Colonic mucosa (tissue), 4 donors: Measurements from ENCODE around the gene FARP2. TPM values are rescaled to one million over a fixed set of nuclear protein-coding genes. Genes with fewer than 3 reads are reported as not detected.

ENCODE experiments used
- DNase-seq: peaks from one replicate; pipeline ENCODE4 v3.0.0-alpha.2; 2020
- H3K27ac ChIP-seq: fragments of 200-600 bp; one replicate; pipeline ENCODE4 v1.8.0; 2021
- H3K27me3 ChIP-seq: fragments of 200-600 bp; one replicate; pipeline ENCODE4 v1.8.0; 2021
- H3K36me3 ChIP-seq: fragments of 200-600 bp; one replicate; pipeline ENCODE4 v1.8.0; 2021
- H3K4me1 ChIP-seq: fragments of 200-600 bp; one replicate; pipeline ENCODE4 v1.8.0; 2021; ENCODE audit warnings: mild to moderate bottlenecking
- H3K4me3 ChIP-seq: fragments of 200-600 bp; one replicate; pipeline ENCODE4 v1.8.0; 2021
- H3K9ac ChIP-seq, 2 donors: one replicate each; pipeline ENCODE4 v1.7.0; 2013; ENCODE audit warnings: control low read depth in 2 of 2, low read depth in 2 of 2, low read length in 2 of 2
- H3K9me3 ChIP-seq: fragments of 200-600 bp; one replicate; pipeline ENCODE4 v1.8.0; 2021
- intact Hi-C: fragments of 100-400 bp; cut with DNase I; formaldehyde crosslinking; loops from one replicate; pipeline ENCODE4 v1.14.1; 2022
- total RNA-seq, 2 donors: library from RNA; stranded (reverse); fragmentation: NEBNext Ultra II Directional in 1 of 2; extraction: Animal tissue kit (Norgen Biotek cat#: 25700) in 1 of 2; gene quantifications; one replicate each; pipeline ENCODE4 v1.2.1, GENCODE V29; 2021
- TF ChIP-seq, protein P1 (sequence below): fragments of 200-600 bp; IDR thresholded peaks from one replicate; pipeline ENCODE4 v1.8.0; 2022; ENCODE audit warnings: antibody characterized with exemption, mild to moderate bottlenecking
- donor health status: healthy.
- donor health status: DM: no; HTN: no; CAD: no.
- donor health status: DM: no; HTN: no; CAD: no.

FARP2 gene
- total RNA-seq, 2 donors from 2014 or later = 107 to 122 TPM

DNA sequence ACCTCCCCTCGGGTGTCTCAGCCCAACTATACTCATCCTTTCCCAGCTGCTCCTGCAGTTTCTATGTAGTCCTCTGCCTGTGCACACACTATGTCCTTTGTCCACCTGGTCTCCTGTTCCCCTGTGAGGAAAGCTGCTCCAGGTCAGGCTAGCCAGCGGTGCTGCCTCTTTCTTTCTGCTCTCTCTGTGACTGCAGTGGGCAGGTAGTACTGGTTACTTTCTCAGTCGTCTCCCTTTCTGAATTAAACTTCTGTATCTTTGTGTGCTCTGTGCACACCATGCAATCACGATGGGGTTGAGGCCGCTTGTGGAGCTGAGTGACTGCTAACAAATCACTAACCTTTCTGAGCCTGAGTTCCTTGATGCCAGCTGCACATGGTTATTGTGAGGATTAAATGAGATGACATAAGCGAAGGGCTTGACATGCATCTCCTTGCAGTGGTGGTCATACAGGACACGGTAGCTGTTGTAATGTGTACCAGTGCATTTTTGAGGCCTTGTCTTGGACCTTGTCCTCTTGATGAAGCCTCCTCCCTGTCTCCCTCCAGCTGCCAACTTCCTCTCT lies 3.5 kb downstream of the FARP2 start:
- Histone ChIP-seq H3K4me1 (peaks cover 9% of the 10 kb centered on the region), H3K27ac (peak overlapping the region; percentile 90), H3K27me3 (no peaks in the 10 kb centered on the region), H3K36me3 (no peaks in the 10 kb centered on the region), H3K9ac (peak overlapping the region; percentile 52 to 55), H3K4me3 (no peak overlapping the region), H3K9me3 (no peaks in the 10 kb centered on the region)
- intact Hi-C loops = no loop called here
- TF ChIP-seq, protein P1, sequence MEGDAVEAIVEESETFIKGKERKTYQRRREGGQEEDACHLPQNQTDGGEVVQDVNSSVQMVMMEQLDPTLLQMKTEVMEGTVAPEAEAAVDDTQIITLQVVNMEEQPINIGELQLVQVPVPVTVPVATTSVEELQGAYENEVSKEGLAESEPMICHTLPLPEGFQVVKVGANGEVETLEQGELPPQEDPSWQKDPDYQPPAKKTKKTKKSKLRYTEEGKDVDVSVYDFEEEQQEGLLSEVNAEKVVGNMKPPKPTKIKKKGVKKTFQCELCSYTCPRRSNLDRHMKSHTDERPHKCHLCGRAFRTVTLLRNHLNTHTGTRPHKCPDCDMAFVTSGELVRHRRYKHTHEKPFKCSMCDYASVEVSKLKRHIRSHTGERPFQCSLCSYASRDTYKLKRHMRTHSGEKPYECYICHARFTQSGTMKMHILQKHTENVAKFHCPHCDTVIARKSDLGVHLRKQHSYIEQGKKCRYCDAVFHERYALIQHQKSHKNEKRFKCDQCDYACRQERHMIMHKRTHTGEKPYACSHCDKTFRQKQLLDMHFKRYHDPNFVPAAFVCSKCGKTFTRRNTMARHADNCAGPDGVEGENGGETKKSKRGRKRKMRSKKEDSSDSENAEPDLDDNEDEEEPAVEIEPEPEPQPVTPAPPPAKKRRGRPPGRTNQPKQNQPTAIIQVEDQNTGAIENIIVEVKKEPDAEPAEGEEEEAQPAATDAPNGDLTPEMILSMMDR = no peak
- peak; percentile 65 for DNase-seq

DNA sequence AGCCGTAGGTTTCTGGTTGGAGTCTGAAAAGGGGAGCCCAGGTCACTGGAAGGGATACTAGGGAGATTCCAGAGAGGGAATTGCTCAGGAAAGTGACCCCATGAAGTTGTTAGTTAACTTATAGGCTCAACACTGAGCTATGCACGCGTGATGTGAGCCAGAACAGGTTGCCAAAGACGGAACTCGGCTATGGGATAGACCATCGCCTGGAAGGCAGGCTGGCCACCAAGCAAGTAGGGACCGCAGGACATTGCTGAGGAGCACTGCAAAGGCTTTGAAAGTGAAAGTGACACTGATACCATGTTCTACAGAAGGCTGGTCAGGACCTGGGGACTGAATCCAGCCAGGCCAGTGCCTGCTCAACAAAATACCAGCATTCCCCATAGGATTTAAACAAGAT lies 7.3 kb downstream of the FARP2 start:
- Histone ChIP-seq H3K27me3 (no peaks in the 10 kb centered on the region), H3K27ac (peak overlapping the region; percentile 23), H3K4me3 (no peak overlapping the region), H3K4me1 (peaks cover 9% of the 10 kb centered on the region), H3K36me3 (no peaks in the 10 kb centered on the region), H3K9me3 (no peaks in the 10 kb centered on the region), H3K9ac (peak overlapping the region in 1 of 2 donors; percentile 29)
- intact Hi-C loops = no loop called here
- DNase-seq = no peak
- TF ChIP-seq, protein P1 = no peak

DNA sequence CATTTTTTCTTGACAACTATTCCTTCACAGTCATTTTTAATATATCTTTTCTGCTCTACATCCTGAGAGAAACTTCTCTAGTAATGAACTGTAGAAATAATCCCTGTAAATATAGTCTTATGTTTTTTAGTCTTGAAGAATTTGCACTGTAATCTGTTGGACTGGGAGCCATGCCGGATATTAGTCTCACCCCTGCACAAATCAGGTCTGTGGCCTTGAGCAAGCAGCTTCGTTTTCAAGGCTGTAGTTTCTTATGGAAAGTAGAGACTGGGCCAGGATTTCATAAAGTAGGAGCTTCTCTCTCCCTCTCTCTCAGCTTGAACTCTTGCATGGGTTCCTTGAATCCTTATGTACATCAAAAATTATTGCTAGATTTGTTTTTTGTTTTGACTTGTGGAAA lies 8.7 kb downstream of the FARP2 start:
- no peak overlapping the region for H3K9ac ChIP-seq
- TF ChIP-seq, protein P1 = no peak
- H3K4me3 ChIP-seq = no peak overlapping the region
- intact Hi-C loops = no loop called here
- H3K9me3 ChIP-seq = no peaks in the 10 kb centered on the region
- H3K36me3 ChIP-seq = no peaks in the 10 kb centered on the region
- H3K4me1 ChIP-seq = peaks cover 13% of the 10 kb centered on the region
- no peak overlapping the region for H3K27ac ChIP-seq
- no peaks in the 10 kb centered on the region for H3K27me3 ChIP-seq
- DNase-seq = no peak

DNA sequence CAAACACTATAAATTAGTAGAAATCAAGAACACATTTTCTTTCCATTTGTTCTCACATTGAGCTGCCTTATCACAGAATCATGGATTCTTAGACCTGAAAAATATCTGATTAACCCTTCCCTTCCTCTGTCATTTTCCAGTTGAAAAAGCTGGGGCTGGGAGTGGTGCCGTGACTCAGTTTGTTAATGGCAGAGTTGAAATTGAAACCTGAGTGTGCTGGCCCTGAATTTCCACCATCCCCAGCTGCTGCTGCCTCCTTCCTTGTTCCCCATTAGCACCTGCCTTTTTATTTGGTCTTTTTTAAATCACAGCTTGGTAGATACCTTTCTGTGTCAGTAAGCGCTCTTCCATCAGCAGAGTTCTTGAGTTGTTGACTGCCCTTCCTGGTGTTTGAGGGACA lies 10.6 kb downstream of the FARP2 start:
- TF ChIP-seq, protein P1 = no peak
- H3K27ac ChIP-seq = no peak overlapping the region
- H3K4me1 ChIP-seq = peaks cover 13% of the 10 kb centered on the region

DNA sequence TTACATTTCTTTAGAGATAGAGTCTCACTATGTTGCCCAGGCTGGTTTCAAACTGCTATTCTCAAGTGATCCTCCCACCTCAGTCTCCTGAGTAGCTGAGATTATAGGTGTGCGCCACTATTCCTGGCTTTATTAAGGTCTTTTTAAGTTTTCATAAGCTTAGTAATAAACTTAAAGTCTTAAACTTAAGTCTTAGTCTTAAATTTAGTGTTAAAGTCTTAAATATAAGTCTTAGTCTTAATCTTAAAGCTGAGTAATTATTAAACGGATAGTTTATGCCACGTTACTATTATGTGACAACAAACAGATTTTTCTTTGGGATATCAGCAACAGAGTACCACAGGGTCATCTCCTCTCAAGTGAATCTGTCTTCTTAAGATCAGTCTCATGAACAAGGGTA lies 12.6 kb downstream of the FARP2 start:
- H3K9ac ChIP-seq = no peak overlapping the region
- no peaks in the 10 kb centered on the region for H3K36me3 ChIP-seq
- no peak overlapping the region for H3K27ac ChIP-seq
- no peaks in the 10 kb centered on the region for H3K27me3 ChIP-seq
- no peaks in the 10 kb centered on the region for H3K9me3 ChIP-seq
- TF ChIP-seq, protein P1 = no peak
- no peak overlapping the region for H3K4me3 ChIP-seq
- intact Hi-C loops = no loop called here
- H3K4me1 ChIP-seq = peaks cover 23% of the 10 kb centered on the region
- DNase-seq = no peak

More for the DNA sequence above, 10.6 kb downstream of the FARP2 start:
- intact Hi-C loops = no loop called here
- DNase-seq = no peak
- Histone ChIP-seq H3K9ac (no peak overlapping the region), H3K9me3 (no peaks in the 10 kb centered on the region), H3K27me3 (no peaks in the 10 kb centered on the region), H3K4me3 (no peak overlapping the region), H3K36me3 (no peaks in the 10 kb centered on the region)
